Cardiac fibroblast (primary cell): ENCODE measurements around the gene MB.

Experiments
- DNase-seq, 2 donors: peaks; one replicate each; pipeline versions ENCODE4 v3.0.0 to v3.0.0-alpha.2; 2010; ENCODE audit warnings: low read depth in 2 of 2
- H3K4me3 ChIP-seq, 2 donors: replicated peaks in 1 of 2; 1 replicate in 1 of 2; 2 replicates in 1 of 2; pipeline ENCODE4 v1.5.1; 2011; ENCODE audit warnings: low read depth in 2 of 2, low read length in 2 of 2, mild to moderate bottlenecking in 2 of 2, moderate library complexity in 1 of 2
- TF ChIP-seq, protein P1 (sequence below): IDR thresholded peaks from one replicate; pipeline ENCODE4 v1.5.1; 2011; ENCODE audit warnings: low read depth, mild to moderate bottlenecking, low read length, inconsistent platforms

MB gene

DNA sequence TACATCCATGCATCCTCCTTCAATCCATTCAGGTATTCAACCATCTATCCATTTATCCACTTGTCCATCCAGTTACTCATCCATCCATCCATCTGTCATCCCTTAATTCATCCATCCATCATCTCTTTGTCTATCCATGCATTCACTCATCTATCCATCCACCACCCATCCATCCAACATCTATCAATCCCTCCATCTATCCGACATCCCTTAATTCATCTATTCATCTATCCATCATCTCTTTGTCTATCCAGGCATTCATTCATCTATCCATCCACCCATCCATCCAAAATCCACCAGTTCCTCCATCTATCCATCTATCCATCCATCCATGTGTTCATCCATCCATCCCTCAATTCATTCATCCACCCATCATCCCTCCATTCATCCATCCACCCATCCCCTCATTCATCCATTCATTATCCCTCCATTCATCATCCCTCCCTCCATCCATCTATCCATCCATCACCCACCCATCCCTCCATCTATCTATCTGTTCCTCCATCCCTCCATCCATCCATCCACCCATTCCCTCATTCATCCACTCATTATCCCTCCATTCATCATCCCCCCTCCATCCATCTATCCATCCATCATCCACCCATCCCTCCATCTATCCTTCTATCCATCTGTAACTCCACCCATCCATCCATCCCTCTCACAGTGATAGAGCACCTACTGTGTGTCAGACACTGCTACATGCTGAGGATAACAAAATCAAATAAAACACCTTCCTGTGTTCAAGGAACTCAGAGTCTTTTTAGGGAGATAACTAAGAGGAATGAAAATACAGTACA is 1.5 kb upstream of the MB start:
- DNase-seq = no peak
- TF ChIP-seq, protein P1, sequence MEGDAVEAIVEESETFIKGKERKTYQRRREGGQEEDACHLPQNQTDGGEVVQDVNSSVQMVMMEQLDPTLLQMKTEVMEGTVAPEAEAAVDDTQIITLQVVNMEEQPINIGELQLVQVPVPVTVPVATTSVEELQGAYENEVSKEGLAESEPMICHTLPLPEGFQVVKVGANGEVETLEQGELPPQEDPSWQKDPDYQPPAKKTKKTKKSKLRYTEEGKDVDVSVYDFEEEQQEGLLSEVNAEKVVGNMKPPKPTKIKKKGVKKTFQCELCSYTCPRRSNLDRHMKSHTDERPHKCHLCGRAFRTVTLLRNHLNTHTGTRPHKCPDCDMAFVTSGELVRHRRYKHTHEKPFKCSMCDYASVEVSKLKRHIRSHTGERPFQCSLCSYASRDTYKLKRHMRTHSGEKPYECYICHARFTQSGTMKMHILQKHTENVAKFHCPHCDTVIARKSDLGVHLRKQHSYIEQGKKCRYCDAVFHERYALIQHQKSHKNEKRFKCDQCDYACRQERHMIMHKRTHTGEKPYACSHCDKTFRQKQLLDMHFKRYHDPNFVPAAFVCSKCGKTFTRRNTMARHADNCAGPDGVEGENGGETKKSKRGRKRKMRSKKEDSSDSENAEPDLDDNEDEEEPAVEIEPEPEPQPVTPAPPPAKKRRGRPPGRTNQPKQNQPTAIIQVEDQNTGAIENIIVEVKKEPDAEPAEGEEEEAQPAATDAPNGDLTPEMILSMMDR = no peak
- no peak overlapping the region for H3K4me3 ChIP-seq

DNA sequence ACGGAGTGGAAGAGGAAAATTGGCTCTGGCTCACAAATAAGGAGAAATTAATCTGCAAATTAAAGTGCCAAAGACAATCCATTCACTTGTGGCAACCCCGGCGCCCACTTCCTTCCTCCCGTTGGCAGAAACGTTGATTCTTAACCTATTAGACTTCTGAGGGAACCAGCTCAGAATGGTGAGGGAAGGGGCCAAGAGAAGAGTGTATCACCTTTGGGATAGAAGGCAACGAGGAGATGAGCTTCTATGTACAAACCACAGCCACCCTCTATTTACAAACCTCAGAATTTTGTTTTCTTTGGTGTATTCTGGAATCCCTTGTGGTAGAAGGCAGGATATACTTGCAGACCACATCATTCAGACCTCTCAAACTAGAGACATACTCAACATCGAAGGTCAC is 1.1 kb downstream of the MB start:
- H3K4me3 ChIP-seq = no peak overlapping the region
- TF ChIP-seq, protein P1 = no peak
- DNase-seq = no peak

DNA sequence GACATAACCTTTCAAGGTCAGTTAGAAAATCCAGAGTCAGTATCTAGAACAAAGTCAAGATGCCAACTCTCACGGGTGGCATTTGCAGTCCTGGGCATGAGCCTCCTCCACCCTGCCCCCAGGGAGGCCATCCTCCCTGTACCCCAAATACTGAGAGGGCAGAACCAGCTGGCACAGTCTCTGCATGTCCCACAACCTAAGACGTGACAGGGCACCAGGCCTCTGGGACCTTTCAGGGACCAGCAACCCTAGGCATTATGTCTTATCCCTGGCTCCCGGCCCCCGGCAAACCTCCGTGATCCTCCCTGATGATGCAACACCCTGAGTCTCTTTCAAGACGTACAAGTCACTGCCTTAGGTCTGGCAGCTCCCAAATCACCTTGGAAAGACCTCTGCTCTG is 2.0 kb downstream of the MB start:
- no peak for DNase-seq
- TF ChIP-seq, protein P1 = no peak
- H3K4me3 ChIP-seq = no peak overlapping the region

DNA sequence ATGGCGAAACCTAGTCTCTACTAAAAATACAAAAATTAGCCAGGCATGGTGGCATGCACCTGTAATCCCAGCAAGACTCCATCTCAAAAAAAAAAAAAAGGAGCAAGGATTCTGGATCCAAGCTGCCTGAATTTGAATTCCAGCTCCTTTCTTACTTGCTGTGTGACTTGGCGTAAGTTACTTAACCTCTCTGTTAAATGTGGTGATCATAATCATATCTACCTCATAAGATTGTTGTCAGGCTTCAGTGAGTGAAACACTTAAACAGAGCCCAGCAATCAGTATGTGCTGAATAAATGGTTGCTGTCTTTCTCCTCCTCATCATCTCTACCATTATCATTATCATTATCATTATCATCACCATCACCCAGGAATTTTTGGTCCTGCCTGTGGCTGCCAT is 2.7 kb downstream of the MB start:
- DNase-seq = no peak

DNA sequence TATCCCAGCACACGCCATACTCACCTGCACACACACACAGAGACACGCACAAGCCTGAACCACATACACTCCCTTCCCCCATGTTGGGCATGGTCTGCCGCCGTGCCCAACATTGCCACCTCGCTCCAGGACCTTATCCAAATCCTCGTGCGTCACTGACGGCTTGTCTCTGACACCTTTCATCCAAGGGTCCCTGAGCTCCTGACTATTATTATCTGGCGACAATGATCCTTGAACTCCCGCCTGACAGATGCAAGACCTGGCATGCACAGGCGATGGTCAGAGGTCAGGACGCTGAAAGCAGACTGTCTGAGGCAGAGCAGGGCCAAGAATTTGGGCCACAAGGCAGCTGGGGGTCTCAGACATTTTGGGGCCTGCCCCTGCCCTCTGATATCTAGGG is 4.2 kb downstream of the MB start:
- TF ChIP-seq, protein P1 = no peak

More for the DNA sequence above, 2.7 kb downstream of the MB start:
- no peak overlapping the region for H3K4me3 ChIP-seq
- TF ChIP-seq, protein P1 = no peak

DNA sequence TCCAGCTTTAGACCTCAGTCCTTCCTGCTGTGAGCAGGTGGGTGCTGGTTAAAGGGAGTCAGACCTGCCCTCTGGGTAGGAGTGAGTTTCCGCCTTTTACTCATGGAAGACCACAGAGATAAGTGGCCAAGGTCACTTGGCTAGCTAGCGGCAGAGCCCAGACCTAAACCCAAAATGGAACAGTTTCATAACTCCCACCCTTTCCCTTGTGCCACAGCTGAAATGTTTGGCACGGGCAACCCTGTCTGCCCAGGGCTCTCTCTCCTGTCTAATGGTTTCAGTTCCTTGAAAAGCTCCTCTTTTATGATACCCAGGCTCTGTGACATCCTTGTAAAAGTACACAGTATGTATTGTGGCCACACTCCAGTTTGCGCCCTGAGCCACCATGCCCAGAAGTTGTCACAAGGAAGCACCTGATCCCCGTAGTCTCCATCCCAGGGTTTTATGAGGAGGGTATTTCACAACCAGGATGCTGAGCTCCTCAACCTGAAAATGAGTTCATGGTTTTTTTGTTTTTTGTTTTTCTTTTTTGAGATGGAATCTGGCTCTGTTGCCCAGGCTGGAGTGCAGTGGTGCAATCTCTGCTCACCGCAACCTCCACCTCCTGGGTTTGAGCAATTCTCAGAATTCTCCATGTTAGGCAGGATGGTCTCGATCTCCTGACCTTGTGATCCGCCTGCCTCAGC is 5.1 kb downstream of the MB start:
- H3K4me3 ChIP-seq = no peak overlapping the region
- DNase-seq = no peak
- TF ChIP-seq, protein P1 = no peak

More for the DNA sequence above, 4.2 kb downstream of the MB start:
- no peak overlapping the region for H3K4me3 ChIP-seq
- DNase-seq = no peak
